Putamen (tissue), 1 donor: Measurements from ENCODE around the gene OR2T3.
"Not testable (repeated sequence)": the region's sequence is repeated elsewhere in the genome, so short reads cannot be mapped to it uniquely, and the experiment has no call there.

Source experiments
- DNase-seq: peaks from one replicate; pipeline ENCODE4 v3.0.0-alpha.2; 2016; ENCODE audit warnings: low spot score

The OR2T3 gene

GRCh38 chr1:248472111-248472510 is 1.0 kb upstream of the OR2T3 start:
- DNase-seq: not testable (repeated sequence)

- DNase-seq: not testable (repeated sequence)
These were observed 2.5 kb downstream of the OR2T3 start for GRCh38 chr1:248475660-248476059.

- DNase-seq: not testable (repeated sequence)
These were observed 8.8 kb downstream of the OR2T3 start for GRCh38 chr1:248481686-248482579.

GRCh38 chr1:248488289-248488688 is 15.1 kb downstream of the OR2T3 start, which contains the start of gene OR2T5:
TSS of gene OR2T5 (plus strand) at chr1:248488589. CDS start at chr1:248488589, 0 bp downstream.
- DNase-seq: not testable (repeated sequence)

GRCh38 chr1:248496661-248497060 is 23.5 kb downstream of the OR2T3 start:
- not testable (repeated sequence) for DNase-seq

GRCh38 chr1:248500305-248501035 is 27.3 kb downstream of the OR2T3 start:
- DNase-seq: not testable (repeated sequence)

- DNase-seq: not testable (repeated sequence)
These were observed 34.6 kb downstream of the OR2T3 start, which contains the start of gene OR2G6 for GRCh38 chr1:248507773-248508172. TSS of gene OR2G6 (plus strand) at chr1:248508073. CDS start at chr1:248521647, 13,574 bp downstream.

- DNase-seq: not testable (repeated sequence)
These were observed 37.1 kb downstream of the OR2T3 start for GRCh38 chr1:248510217-248510616.

- no peak for DNase-seq
These were observed 48.7 kb downstream of the OR2T3 start for GRCh38 chr1:248521856-248522255.
